K562 (cell line): Measurements from ENCODE around the gene HPDL. TPM values are rescaled to one million over a fixed set of nuclear protein-coding genes. Genes with fewer than 3 reads are reported as not detected.

Experiments
- ATF1 ChIP-seq, 2 experiments: fragments of 450-650 bp in 1 of 2; IDR thresholded peaks; 2 replicates each; pipeline ENCODE4 v1.6.1; 2016; ENCODE audit warnings: missing compliant biosample characterization in 1 of 2, missing genetic modification characterization in 1 of 2
- BRD9 ChIP-seq: fragments of 450-650 bp; IDR thresholded peaks from 2 replicates; pipeline ENCODE4 v1.6.1; 2018; ENCODE audit warnings: low read depth; ENCODE audit not compliant: partially characterized antibody
- CGGBP1 ChIP-seq: fragments of 250-450 bp; sonication (Bioruptor Pico); IDR thresholded peaks from 2 replicates; pipeline ENCODE4 v1.9.0; 2021; ENCODE audit warnings: mild to moderate bottlenecking
- DIDO1 ChIP-seq: fragments of 450-650 bp; IDR thresholded peaks from 2 replicates; pipeline ENCODE4 v1.6.1; 2016; ENCODE audit warnings: low read depth, missing biosample characterization, missing genetic modification characterization
- E2F3 ChIP-seq: fragments of 250-450 bp; sonication (Bioruptor Pico); IDR thresholded peaks from 2 replicates; pipeline ENCODE4 v1.4.0; 2020; ENCODE audit warnings: mild to moderate bottlenecking
- FOSL1 ChIP-seq: fragments of 200-800 bp; sonication (Bioruptor generic); conservative IDR thresholded peaks from 2 replicates; pipeline ENCODE4 v1.6.1; 2016; ENCODE audit warnings: missing genetic modification characterization, missing compliant biosample characterization
- MTA3 ChIP-seq: fragments of 450-650 bp; formaldehyde crosslinking; IDR thresholded peaks from 2 replicates; pipeline ENCODE4 v1.6.1; 2017; ENCODE audit warnings: mild to moderate bottlenecking, borderline replicate concordance
- RREB1 ChIP-seq: fragments of 250-450 bp; sonication (Bioruptor Pico); IDR thresholded peaks from 2 replicates; pipeline ENCODE4 v1.4.0; 2020
- SIX5 ChIP-seq, 2 experiments: IDR thresholded peaks; 2 replicates each; pipeline ENCODE4 v1.6.1; 2011; ENCODE audit warnings: low read length in 2 of 2, borderline replicate concordance in 1 of 2, low read depth in 1 of 2, mild to moderate bottlenecking in 1 of 2, moderate library complexity in 1 of 2; ENCODE audit not compliant: insufficient read depth in 1 of 2
- TEAD4 ChIP-seq, 2 experiments: sonication (generic) in 1 of 2; formaldehyde crosslinking in 1 of 2; IDR thresholded peaks; 2 replicates each; pipeline versions ENCODE4 v1.6.1 to v1.8.0; 2012 to 2022; ENCODE audit warnings: borderline replicate concordance in 1 of 2, inconsistent platforms in 1 of 2, low read length in 1 of 2, mild to moderate bottlenecking in 1 of 2, missing genetic modification reagents in 1 of 2
- USF1 ChIP-seq: sonication (generic); formaldehyde crosslinking; IDR thresholded peaks from 2 replicates; pipeline ENCODE4 v1.9.0; 2022; ENCODE audit warnings: mild to moderate bottlenecking, missing genetic modification reagents
- XRCC4 ChIP-seq: IDR thresholded peaks from one replicate; pipeline ENCODE4 v1.6.1; 2011; ENCODE audit not compliant: insufficient read depth, insufficient read length; ENCODE audit errors: extremely low read depth
- YBX1 ChIP-seq: fragments of 450-650 bp; IDR thresholded peaks from 2 replicates; pipeline ENCODE4 v1.7.1; 2016; ENCODE audit warnings: mild to moderate bottlenecking
- ZEB2 ChIP-seq: fragments of 450-650 bp; IDR thresholded peaks from 2 replicates; pipeline ENCODE4 v1.6.1; 2016
- ZNF121 ChIP-seq: sonication (generic); formaldehyde crosslinking; conservative IDR thresholded peaks from 2 replicates; pipeline ENCODE4 v1.8.0; 2022; ENCODE audit warnings: missing genetic modification reagents
- ZNF212 ChIP-seq: fragments of 450-650 bp; formaldehyde crosslinking; IDR thresholded peaks from 2 replicates; pipeline ENCODE4 v1.4.0; 2020; ENCODE audit warnings: mild to moderate bottlenecking
- ZNF280B ChIP-seq: fragments of 250-450 bp; sonication (Bioruptor Pico); IDR thresholded peaks from 2 replicates; pipeline ENCODE4 v1.5.1; 2021; ENCODE audit warnings: mild to moderate bottlenecking
- polyA plus RNA-seq, 8 experiments: library from polyadenylated mRNA; depleted of rRNA in 4 of 8; stranded (reverse) in 5 of 8; unstranded in 3 of 8; fragments of >200 nt; fragmentation: Nextera tagmentation in 2 of 8; fragmentation: Illumina TruSeq in 1 of 8; extraction: Ambion mirVana in 2 of 8; extraction: Trizol in 1 of 8; gene quantifications; 2 replicates each; pipeline versions ENCODE4 v1.2.1 to v1.2.3, GENCODE V29; 2011 to 2014; ENCODE audit warnings: inconsistent platforms in 1 of 8, missing spikeins in 1 of 8
- total RNA-seq, 7 experiments: library from RNA; depleted of rRNA in 6 of 7; stranded (reverse); fragments of >200 nt in 6 of 7; fragmentation: Illumina TruSeq in 2 of 7; extraction: Trizol in 2 of 7; gene quantifications; 2 replicates each; pipeline versions ENCODE4 v1.2.1 to v1.2.3, GENCODE V29; 2011 to 2021; ENCODE audit warnings: low replicate concordance in 1 of 7

HPDL gene
- total and polyA plus RNA-seq, 9 of the 15 experiments (the other 6 are each of a cell fraction or from before 2014, with no cell fraction given), result not detected

GRCh38 chr1:45304311-45305081 is 22.2 kb upstream of the HPDL start (continued):
- 0 out of 2 replicates have a peak, but pooled peaks have one; percentile 11 for TF ChIP-seq RREB1 (CRISPR knock-in tag)
- TF ChIP-seq TEAD4 (IDR thresholded peaks at IDR 0.05; ENCODE audit: low read length), result 0 out of 2 replicates have a peak, but pooled peaks have one; percentile 1
- no peak for TF ChIP-seq TEAD4 (CRISPR knock-in tag; IDR thresholded peaks at IDR 0.05; ENCODE audit: borderline replicate concordance)
- TF ChIP-seq FOSL1, result no peak
- TF ChIP-seq XRCC4, result no peak
- 0 out of 2 replicates have a peak, but pooled peaks have one; percentile 35 for TF ChIP-seq E2F3
- no peak for TF ChIP-seq ZEB2
- TF ChIP-seq ZNF280B (CRISPR knock-in tag), result no peak
- no peak for TF ChIP-seq ATF1 (CRISPR knock-in tag; IDR thresholded peaks at IDR 0.05)
- TF ChIP-seq ATF1 (tag; IDR thresholded peaks at IDR 0.05), result 0 out of 2 replicates have a peak, but pooled peaks have one; percentile 59
- no peak for TF ChIP-seq ZNF212
- TF ChIP-seq BRD9, result no peak
- no peak for TF ChIP-seq CGGBP1 (CRISPR knock-in tag)
- no peak for TF ChIP-seq ZNF121 (CRISPR knock-in tag)
- TF ChIP-seq YBX1, result no peak
- no peak for TF ChIP-seq DIDO1 (tag)
- no peak for TF ChIP-seq USF1
- TF ChIP-seq MTA3, result 0 out of 2 replicates have a peak, but pooled peaks have one; percentile 13
- TF ChIP-seq SIX5 (IDR thresholded peaks at IDR 0.05; ENCODE audit: borderline replicate concordance in 1 of 2, insufficient read depth in 1 of 2, low read depth in 1 of 2, low read length in 2 of 2), result no peak
